Body of pancreas (tissue), 4 donors: ENCODE results near the gene CKAP2.
"Not testable (repeated sequence)": the region's sequence is repeated elsewhere in the genome, so short reads cannot be mapped to it uniquely, and the experiment has no call there.

ENCODE experiments used
- POLR2A ChIP-seq, 3 donors: fragments of 450-650 bp; IDR thresholded peaks; one replicate each; pipeline ENCODE4 v1.6.1; 2016; ENCODE audit warnings: antibody characterized with exemption in 3 of 3, mild to moderate bottlenecking in 2 of 3
- TF ChIP-seq, protein P1 (sequence below), 7 experiments: fragments of 450-650 bp in 4 of 7; fragments of 200-600 bp in 3 of 7; sonication (generic) in 3 of 7; IDR thresholded peaks; one replicate each; pipeline ENCODE4 v1.5.1; 2016 to 2019; ENCODE audit warnings: antibody characterized with exemption in 7 of 7

DNA sequence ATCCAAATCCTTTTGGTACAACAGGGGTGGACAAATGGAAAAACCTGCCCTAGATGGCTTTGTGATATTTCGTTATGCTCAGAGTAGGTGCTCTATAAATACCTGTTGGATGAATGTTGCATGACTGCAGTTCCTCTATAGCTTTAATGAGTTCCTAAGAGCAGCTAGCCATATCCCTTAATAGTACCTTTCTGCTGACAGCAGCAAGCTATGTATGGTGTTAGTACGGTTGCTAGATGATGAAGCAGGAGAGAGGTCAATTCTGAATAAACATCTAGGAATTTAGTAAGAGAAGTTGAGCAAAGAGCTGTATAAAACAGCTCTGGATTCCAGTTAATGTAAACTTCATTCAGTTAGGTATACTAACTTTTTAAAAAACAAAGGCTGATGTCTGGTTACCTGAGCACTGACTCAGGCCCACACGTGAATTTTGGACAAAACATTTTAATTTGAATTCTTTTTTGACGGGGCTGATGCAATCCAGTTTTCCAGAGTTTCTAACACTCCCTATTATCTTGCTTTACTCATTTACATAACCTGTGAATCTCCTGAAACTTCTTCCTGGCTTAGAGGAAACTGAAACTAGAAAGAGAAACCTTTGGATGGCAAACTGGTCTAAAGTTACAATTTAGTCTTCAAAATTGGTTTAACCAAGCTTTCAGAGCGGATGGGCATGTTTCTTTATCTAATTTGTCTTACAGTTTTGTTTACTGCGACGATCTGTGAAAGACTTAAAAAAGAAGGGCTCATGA lies 25.6 kb downstream of the CKAP2 start:
- not testable (repeated sequence) for TF ChIP-seq POLR2A (IDR thresholded peaks at IDR 0.05)
- TF ChIP-seq, protein P1, sequence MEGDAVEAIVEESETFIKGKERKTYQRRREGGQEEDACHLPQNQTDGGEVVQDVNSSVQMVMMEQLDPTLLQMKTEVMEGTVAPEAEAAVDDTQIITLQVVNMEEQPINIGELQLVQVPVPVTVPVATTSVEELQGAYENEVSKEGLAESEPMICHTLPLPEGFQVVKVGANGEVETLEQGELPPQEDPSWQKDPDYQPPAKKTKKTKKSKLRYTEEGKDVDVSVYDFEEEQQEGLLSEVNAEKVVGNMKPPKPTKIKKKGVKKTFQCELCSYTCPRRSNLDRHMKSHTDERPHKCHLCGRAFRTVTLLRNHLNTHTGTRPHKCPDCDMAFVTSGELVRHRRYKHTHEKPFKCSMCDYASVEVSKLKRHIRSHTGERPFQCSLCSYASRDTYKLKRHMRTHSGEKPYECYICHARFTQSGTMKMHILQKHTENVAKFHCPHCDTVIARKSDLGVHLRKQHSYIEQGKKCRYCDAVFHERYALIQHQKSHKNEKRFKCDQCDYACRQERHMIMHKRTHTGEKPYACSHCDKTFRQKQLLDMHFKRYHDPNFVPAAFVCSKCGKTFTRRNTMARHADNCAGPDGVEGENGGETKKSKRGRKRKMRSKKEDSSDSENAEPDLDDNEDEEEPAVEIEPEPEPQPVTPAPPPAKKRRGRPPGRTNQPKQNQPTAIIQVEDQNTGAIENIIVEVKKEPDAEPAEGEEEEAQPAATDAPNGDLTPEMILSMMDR (IDR thresholded peaks at IDR 0.05), result not testable (repeated sequence)
